GM12875 (cell line): ENCODE measurements around the gene FUT8.
"Not testable (repeated sequence)": the region's sequence is repeated elsewhere in the genome, so short reads cannot be mapped to it uniquely, and the experiment has no call there.

Experiments used
- H3K4me3 ChIP-seq: one replicate; pipeline ENCODE4 v1.5.1; 2011; ENCODE audit warnings: low read depth, low read length, control low read depth
- CTCF ChIP-seq: IDR thresholded peaks from 2 replicates; pipeline ENCODE4 v1.5.1; 2011; ENCODE audit warnings: low read depth, mild to moderate bottlenecking, control low read depth, inconsistent platforms, low read length, moderate library complexity, borderline replicate concordance; ENCODE audit not compliant: insufficient read depth

FUT8 gene

GRCh38 chr14:65628664-65629063, 216.1 kb downstream of the FUT8 start:
- H3K4me3 ChIP-seq, result no peak overlapping the region
- no peak for TF ChIP-seq CTCF

- TF ChIP-seq CTCF, result no peak
- no peak overlapping the region for H3K4me3 ChIP-seq
Measured at GRCh38 chr14:65631040-65631439, 218.5 kb downstream of the FUT8 start.

- H3K4me3 ChIP-seq, result no peak overlapping the region
- no peak for TF ChIP-seq CTCF
Measured at GRCh38 chr14:65632487-65632886, 220.0 kb downstream of the FUT8 start.

- not testable (repeated sequence) for H3K4me3 ChIP-seq
Measured at GRCh38 chr14:65633666-65634065, 221.1 kb downstream of the FUT8 start.

GRCh38 chr14:65637780-65638179, 225.2 kb downstream of the FUT8 start:
- H3K4me3 ChIP-seq, result no peak overlapping the region
- no peak for TF ChIP-seq CTCF

GRCh38 chr14:65639216-65639615, 226.7 kb downstream of the FUT8 start:
- TF ChIP-seq CTCF, result no peak
- H3K4me3 ChIP-seq, result no peak overlapping the region

- no peak overlapping the region for H3K4me3 ChIP-seq
- TF ChIP-seq CTCF, result no peak
Measured at GRCh38 chr14:65650826-65651225, 238.3 kb downstream of the FUT8 start.

GRCh38 chr14:65656554-65656953, 244.0 kb downstream of the FUT8 start:
- TF ChIP-seq CTCF, result no peak
- H3K4me3 ChIP-seq, result no peak overlapping the region
